HG02588 (cell line): ENCODE results near the gene BARHL1.

Experiments
- ATAC-seq: cut with Tn5 transposase; IDR thresholded peaks from one replicate; pipeline ENCODE4 v1.9.1; 2021; ENCODE audit warnings: mild to moderate bottlenecking, moderate library complexity; ENCODE audit not compliant: unreplicated experiment

BARHL1 gene

DNA sequence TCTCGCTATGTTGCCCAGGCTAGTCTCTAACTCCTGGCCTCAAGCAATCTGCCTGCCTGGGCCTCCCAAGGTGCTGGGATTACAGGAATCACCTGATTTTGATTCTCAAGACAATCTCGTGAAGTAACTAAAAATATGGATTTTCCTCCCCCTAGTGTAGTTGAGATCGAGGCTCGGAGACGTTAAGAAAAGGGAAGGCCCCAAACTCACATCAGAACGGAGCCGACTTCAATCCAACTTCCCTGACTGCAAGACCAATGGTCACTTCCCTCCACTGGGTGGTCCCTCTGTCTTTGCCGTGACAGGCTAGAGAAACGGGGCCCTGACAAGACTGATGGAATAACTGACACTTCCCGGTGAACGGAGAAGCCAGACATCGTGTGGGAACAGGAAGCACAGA, 28.3 kb downstream of the BARHL1 start:
- ATAC-seq, result no peak

DNA sequence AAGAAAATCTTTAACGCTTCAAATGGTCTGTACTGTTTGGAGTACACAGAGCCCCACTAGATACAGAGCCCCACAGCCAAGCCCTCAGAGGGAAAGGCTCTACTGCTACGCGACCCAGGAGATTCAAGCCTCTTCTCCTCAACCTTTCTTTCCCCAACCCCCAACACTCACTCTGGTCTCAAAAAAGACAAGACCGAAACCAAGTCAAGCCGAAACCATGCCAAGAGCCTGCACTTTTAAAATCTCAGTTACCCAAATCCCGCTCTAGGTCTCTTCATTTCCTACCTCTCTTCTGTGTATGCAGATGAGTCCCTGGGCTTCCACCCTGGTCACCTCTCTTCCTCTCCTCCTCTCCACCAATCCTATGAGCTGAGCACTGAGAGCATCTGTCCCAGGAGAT, 31.9 kb downstream of the BARHL1 start:
- no peak for ATAC-seq

DNA sequence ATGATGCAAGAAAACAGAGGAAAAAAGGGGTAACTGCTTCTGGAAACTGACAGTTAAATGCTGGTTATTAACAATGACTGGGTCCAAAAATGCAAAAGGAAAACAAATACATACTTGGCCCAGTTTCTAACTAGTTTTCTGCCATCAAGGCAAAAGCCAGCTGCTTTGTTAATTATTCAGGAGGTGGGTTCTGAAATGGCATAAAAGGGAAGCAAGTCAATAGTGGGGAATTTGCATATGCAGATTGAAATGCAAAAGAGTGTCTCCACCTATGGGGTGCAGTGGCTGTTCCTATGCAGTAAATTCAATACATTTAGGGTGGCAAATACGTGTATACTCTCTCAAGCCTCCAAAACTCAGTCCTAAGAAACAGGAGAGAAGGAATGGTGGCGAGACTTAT, 33.4 kb downstream of the BARHL1 start:
- ATAC-seq, result no peak

DNA sequence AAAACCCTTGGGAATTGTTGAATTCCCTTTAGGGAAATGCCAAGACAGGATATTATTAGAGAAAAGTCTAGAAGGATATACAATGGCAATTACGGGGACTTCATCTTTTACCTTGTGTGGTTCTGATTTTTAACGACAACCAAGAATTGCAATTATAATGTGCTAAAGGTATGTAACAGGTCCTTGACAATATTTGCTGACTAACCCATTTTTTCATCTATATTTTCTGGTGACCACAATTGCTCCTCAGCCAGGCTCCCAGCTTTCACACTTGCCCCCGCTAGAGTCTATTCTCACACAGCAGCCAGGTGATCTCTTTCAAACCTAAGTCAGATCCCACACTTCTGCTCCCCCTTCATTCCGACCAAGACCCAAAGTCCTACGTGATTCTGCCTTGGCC, 34.3 kb downstream of the BARHL1 start:
- ATAC-seq, result no peak

DNA sequence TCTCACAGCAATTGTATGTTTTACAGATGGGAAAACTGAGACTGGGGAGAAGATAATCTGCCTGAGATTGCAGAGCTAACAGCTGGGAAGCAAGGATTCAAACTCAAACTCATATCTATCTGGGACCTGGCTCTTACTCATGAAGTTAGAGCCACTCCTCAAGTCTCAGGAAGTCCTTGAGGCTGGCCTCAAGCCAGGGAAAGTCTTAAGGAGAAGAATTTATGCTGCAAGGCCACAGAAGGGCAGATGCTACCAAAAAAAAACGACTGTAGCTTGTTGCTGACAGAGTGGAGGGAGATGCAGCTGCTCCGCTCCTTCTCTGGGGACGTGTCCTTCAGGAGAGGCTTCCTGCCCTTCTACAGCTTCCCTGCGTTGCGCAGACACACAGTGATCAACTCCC, 39.8 kb downstream of the BARHL1 start:
- no peak for ATAC-seq

DNA sequence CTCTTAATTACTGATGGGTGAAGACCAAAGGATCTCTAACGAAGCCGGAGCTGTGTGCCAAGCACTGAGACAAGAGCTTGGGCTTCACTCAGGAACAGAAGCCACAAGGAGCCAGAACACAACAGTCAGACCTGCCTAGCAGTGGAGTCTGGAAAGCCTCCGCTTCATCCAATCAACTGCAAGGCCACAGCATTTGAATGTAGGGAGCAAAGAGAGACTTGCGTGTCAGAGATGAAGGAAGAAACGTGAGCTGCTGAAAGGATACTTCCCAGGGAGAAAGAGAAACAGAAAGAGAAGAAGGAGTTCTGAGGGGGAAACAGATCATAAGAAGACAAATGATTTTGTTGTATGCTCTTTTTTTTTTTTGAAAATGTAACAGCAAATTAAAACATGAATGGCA, 43.9 kb downstream of the BARHL1 start:
- ATAC-seq, result no peak

DNA sequence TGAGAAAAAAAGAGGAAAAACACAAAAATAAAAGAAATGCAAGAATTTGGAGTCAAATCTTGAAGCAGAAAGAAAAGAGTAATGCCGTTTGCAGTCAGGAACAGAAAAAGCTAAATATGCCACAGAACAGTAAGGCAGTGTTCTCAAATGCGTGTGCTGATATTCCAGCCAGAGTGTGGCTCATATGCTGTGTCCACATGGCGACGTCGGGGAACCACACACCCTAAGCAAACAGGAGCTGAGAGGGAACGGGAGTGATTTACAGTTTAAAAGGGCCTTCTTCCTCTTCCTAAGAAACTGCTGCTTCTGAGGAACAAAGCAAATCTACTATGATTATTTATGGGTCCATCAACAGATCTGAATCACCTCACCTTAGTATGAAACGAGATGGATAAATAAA, 44.7 kb downstream of the BARHL1 start:
- no peak for ATAC-seq

DNA sequence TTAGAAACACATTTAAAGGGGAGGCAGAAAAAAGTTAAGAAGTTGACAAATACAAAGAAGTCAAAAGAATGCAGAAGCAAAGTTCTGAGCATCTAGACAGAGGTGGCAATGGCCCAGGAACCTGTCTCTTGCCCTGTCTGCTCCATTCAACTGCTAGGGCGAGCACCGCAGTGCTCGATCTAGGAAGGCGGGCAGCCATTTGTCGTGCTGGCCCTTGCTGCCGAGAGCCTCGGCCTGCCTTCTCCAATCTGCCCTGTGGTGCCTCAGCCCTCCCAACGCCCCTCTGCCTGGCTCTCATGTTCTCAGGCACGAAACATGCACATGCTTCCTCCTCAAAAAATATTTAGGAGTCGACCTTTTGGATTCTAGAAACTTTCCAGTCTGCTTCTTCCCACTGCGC, 45.2 kb downstream of the BARHL1 start:
- ATAC-seq, result no peak

DNA sequence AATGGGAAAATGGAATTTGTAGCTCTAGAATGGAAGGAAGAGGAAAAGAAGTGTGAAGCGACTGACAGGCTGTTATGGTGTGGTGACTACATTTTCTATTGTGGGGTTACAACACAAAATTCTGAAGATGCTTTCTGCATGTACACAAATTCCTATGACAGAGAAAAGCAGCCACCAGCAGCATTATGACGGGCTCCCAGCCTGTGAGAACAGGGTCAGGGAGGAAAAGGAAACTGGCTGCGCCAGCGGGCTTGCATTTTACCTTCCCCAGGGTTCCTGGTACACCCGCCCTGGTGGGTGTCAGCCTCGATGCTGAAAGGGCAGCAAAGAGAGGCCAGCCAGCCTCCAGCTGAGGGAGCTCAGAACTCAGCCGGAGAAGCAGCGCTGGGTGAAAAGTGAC, 46.3 kb downstream of the BARHL1 start:
- no peak for ATAC-seq

DNA sequence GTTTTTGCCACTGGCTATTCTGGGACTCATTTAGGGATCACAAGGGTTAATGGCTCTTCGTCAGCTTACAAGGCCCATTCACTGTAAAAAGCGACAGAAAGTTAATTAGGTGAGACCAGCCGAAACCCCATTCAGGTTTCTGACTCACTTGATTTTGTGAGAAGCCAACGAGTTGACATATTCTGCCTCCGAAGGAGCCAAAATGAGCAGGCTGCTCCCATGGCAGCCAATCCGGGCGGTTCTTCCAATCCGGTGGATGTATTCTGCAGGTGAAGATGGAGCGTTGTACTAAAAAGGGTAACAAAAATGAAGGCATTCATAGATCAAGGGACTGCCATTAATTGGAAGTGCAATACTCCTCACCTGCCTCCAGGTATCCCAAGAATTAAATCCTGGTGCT, 47.7 kb downstream of the BARHL1 start:
- no peak for ATAC-seq

DNA sequence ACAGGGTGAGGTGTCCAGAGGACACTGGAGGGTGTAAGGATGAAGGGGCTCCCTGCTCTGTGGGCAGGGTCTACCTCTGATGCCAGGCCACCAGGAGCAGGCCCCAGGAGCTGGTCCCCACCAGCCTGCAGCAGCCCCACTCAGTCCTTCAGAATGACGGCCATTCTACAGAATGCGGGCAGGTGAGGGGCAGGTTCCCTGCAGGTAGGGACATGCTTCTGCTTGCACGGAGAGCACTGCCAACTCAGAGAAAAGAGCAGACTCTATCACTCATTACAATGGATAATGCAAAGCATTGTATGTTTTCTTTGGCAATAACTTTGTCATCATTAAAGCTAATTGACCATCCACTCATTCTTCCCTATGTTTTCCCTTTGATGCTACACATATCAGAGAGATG, 48.4 kb downstream of the BARHL1 start:
- ATAC-seq, result no peak

DNA sequence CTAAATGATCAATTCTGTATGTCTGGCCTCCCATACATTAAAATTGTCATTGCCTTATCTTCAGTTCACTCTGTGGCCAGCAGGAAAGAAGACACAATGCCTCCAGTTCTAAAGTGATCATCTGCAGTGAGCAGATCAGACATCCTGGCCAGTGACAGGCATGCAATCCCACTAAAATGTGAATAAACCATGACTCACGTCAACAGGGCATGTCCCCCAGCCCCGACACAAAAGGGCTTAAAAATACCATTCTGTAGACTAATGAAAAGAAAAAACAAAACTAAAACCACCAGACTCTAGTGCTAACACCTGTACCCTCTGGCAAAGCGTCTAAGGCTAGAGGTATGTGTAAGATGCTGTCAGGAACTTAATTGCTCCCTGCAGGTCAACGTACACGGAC, 48.9 kb downstream of the BARHL1 start:
- no peak for ATAC-seq

DNA sequence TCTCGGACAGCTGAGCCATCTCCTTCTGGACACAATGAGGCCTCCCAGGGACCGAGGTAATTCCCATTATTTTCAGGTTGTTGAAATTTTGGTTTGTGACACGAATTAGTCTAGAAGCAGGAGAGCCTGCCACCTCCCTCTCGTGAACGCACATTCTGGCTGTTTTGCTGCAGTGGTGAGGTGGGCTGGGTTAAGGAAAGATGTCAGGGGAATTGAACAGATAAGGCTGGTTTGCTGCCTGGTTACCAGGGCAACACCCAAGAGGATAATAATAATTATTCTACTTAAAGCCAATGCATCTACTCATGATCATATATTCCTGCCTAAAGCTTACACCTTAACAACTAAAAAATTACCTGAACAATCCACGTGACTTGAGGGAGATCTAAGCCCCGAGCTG, 49.3 kb downstream of the BARHL1 start:
- ATAC-seq, result no peak

DNA sequence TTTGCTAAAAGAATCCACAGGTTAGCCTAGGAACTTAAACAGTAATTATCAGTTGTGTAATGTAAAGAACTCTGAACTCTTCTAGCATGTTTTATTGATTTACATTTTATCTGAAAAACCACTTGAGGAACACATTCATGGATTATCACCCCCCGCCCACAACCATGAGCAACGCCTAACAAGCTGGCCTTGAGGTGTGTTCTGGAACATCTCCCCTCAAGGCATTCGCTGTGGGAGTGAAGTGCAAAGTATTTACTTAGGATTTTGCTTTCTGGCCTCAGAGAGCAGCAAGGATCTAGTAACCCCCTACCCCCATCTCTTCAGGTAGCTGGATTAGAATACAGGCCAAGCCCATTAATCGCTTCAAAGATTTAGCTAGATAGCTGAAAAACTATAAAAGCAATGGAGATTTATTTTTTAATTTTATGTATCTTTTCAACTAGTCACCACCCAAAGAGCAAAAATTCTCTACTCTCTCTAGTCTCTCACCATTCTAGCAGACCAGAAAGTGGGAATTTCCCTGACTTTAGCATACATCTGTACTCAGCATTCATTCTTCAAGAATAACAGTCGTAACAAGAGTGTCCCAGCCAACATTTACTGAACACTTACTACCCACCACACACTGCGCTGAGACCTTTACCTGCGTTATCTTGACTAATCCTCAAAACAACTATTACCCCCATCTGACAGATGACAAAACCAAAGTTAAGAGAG, 50.2 kb downstream of the BARHL1 start:
- ATAC-seq, result no peak

DNA sequence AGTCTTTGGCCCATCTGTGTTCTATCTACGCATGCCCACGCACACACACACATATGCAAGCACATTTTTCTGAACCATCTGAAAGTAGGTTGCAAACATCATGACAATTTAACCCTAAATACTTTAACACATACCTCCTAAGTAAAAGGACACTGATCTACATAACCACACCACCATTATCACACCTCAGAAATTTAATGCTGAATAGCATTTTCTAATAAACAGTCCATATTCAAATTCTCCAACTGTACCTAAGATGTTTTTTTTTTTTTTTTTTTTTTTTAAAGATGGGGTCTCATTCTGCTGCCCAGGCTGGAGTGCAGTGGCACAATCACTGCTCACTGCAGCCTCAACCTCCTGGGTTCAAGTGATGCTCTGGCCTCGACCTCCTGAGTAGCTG, 51.9 kb downstream of the BARHL1 start:
- ATAC-seq, result no peak

DNA sequence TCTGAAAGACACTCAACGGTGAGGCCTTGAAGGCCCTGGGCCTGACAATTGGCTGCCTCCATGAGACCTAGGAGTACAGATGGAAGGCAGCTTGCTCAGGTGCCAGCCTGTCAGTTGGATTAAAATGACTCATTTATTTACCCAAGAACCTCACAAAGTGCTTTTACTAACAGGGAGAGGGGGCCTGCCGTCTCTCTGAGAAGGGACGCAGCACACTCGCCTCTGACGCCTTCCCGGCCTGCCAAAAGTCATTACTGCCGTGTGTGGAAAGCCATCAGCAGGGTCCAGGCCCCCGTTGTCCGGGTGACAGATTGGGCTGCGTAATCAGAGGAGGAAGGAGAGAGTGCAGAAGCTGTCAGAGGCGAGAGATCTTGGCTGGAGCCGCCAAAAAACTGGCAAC, 54.9 kb downstream of the BARHL1 start:
- no peak for ATAC-seq

DNA sequence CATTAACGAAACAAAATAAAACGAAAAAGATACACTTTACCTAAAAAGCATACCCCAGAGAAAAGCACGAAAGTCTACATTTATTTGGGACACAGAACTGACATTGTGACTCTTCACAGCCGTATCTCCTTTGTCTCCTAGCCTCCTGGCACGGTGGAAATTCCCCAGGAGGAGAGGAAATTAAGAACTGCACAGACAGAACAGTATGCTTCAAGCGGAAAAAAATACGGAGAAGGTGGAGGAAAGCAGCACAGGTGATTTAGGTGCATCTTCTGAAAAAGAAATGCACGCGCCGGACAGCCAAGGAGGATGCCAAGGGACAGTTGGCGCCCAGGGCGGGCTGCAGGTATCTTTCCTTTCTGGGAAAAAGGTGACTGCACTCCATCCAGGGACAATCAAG, 55.4 kb downstream of the BARHL1 start:
- no peak for ATAC-seq

DNA sequence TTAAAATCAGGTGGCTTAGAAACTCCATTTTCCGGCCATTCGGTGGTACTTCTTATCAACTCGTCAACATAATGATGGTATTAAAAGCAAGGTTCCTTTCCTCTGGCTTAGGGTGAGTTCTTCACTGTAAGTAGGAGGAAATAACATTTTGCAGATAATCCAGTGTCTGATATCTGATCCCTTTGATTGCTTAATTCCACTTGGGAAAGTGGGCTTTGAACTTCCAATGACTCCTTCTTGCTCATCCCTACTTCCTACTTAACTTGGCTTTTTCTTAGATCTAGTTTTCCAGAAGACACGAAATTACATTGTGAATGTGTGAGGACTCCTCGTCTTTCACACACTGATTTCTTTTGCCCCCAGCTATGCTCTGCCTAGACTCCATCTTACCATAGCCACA, 55.8 kb downstream of the BARHL1 start:
- no peak for ATAC-seq

DNA sequence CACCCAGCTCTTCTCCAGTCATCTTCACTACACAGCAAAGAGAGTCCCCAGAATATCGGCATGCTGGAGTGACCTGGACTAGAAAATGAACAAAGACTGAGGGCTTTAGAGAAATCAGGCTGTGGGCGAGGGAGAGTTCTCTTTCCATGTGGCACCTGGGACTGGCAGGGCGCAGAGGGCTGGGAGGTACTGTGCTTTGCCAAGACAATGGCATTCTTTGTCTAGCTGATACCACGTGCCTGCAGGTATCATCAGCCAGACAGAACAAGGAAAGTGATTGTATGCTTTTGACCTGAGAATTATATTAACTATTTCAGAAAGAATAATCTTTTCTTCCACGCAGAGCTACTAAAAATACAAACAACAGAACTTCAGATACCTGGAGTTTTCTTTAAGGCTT, 56.9 kb downstream of the BARHL1 start:
- no peak for ATAC-seq
